Gastrocnemius medialis (tissue), 4 donors: ENCODE results near the gene ABCG4. TPM values are rescaled to one million over a fixed set of nuclear protein-coding genes. Genes with fewer than 3 reads are reported as not detected.
"Not testable (repeated sequence)": the region's sequence is repeated elsewhere in the genome, so short reads cannot be mapped to it uniquely, and the experiment has no call there.

Experiments
- ATAC-seq, 2 donors: fragments of 150-250 bp; one replicate each; pipeline ENCODE4 v1.9.1; 2016
- DNase-seq, 2 donors: peaks; one replicate each; pipeline ENCODE4 v3.0.0-alpha.2; 2019
- H3K27ac ChIP-seq, 4 donors: fragments of 200-600 bp; sonication (generic); 1 replicate in 1 of 4; 2 replicates in 3 of 4; pipeline ENCODE4 v1.5.1; 2016 to 2018; ENCODE audit warnings: mild to moderate bottlenecking in 2 of 4, moderate library complexity in 1 of 4
- H3K27me3 ChIP-seq, 3 donors: fragments of 200-600 bp; sonication (generic) in 2 of 3; 1 replicate in 1 of 3; 2 replicates in 2 of 3; pipeline versions ENCODE4 v1.5.1 to v1.6.0; 2016 to 2019; ENCODE audit warnings: mild to moderate bottlenecking in 1 of 3, moderate library complexity in 1 of 3
- H3K36me3 ChIP-seq, 2 donors: fragments of 200-600 bp; sonication (generic) in 1 of 2; one replicate each; pipeline ENCODE4 v1.5.1; 2017 to 2018
- H3K4me1 ChIP-seq, 2 donors: fragments of 200-600 bp; sonication (generic) in 1 of 2; one replicate each; pipeline ENCODE4 v1.5.1; 2016 to 2017; ENCODE audit warnings: mild to moderate bottlenecking in 2 of 2
- H3K4me3 ChIP-seq, 4 donors: fragments of 200-600 bp; sonication (generic) in 3 of 4; 1 replicate in 1 of 4; 2 replicates in 3 of 4; pipeline ENCODE4 v1.5.1; 2016 to 2019; ENCODE audit warnings: mild to moderate bottlenecking in 2 of 4
- H3K9me3 ChIP-seq, 3 donors: fragments of 200-600 bp; sonication (generic) in 2 of 3; 1 replicate in 1 of 3; 2 replicates in 2 of 3; pipeline ENCODE4 v1.5.1; 2016 to 2019
- CTCF ChIP-seq, 5 experiments: fragments of 450-650 bp in 3 of 5; fragments of 200-600 bp in 2 of 5; sonication (generic) in 2 of 5; IDR thresholded peaks in 4 of 5; conservative IDR thresholded peaks in 1 of 5; 1 replicate in 4 of 5; 2 replicates in 1 of 5; pipeline ENCODE4 v1.5.1; 2016 to 2019; ENCODE audit warnings: antibody characterized with exemption in 5 of 5, mild to moderate bottlenecking in 3 of 5, moderate library complexity in 3 of 5
- POLR2A ChIP-seq, 2 donors: fragments of 450-650 bp; IDR thresholded peaks; one replicate each; pipeline ENCODE4 v1.6.1; 2017; ENCODE audit warnings: antibody characterized with exemption in 2 of 2, mild to moderate bottlenecking in 2 of 2, moderate library complexity in 2 of 2
- in situ Hi-C, 4 donors: fragments of 200-750 bp; cut with MboI; loops; one replicate each; pipeline versions ENCODE4 v1.15.0 to v1.8.0; 2017; ENCODE audit warnings: low sequenced_read_pairs in 4 of 4
- intact Hi-C: fragments of 100-400 bp; cut with DNase I; formaldehyde crosslinking; loops from one replicate; pipeline ENCODE4 v1.15.1; 2023; ENCODE audit warnings: low total_unique reads
- total RNA-seq, 4 donors: library from RNA; depleted of rRNA; stranded (reverse); fragments of >200 nt; gene quantifications; one replicate each; pipeline versions ENCODE4 v1.1.0 to v1.2.3, GENCODE V29; 2016

The ABCG4 gene
- total RNA-seq, 4 donors from 2014 or later = not detected

GRCh38 chr11:119166368-119167076 lies 17.7 kb downstream of the ABCG4 start:
- no peaks in the 10 kb centered on the region for H3K36me3 ChIP-seq
- H3K27ac ChIP-seq = no peak overlapping the region
- H3K4me1 ChIP-seq = peaks cover 8 to 10% of the 10 kb centered on the region in 2 donors
- H3K27me3 ChIP-seq = no peaks in the 10 kb centered on the region
- H3K4me3 ChIP-seq = no peak overlapping the region
- no peaks in the 10 kb centered on the region for H3K9me3 ChIP-seq
- intact Hi-C loops = loop anchor here (5.0 kb wide), 1 partner anchor 141 kb away; no protein-coding TSS in a partner anchor
- ATAC-seq (no peak), DNase-seq (no peak)
- in situ Hi-C loops = no loop called here
- TF ChIP-seq POLR2A (IDR thresholded peaks at IDR 0.05) (no peak), CTCF (IDR thresholded peaks at IDR 0.05 in 4 of 5, conservative IDR thresholded peaks at IDR 0.05 in 1 of 5) (no peak)

GRCh38 chr11:119167077-119167458 lies 18.2 kb downstream of the ABCG4 start:
- DNase-seq, H3K27me3 ChIP-seq, H3K4me3 ChIP-seq, in situ Hi-C loops, H3K27ac ChIP-seq, H3K36me3 ChIP-seq, ATAC-seq, H3K4me1 ChIP-seq, H3K9me3 ChIP-seq: not testable (repeated sequence)
- intact Hi-C loops = loop anchor here (5.0 kb wide), 1 partner anchor 140 kb away; no protein-coding TSS in a partner anchor

- ATAC-seq (no peak), DNase-seq (no peak)
- H3K4me1 ChIP-seq = peaks cover 8 to 10% of the 10 kb centered on the region in 2 donors
- TF ChIP-seq CTCF (IDR thresholded peaks at IDR 0.05 in 4 of 5, conservative IDR thresholded peaks at IDR 0.05 in 1 of 5) (no peak), POLR2A (IDR thresholded peaks at IDR 0.05) (no peak)
- no peak overlapping the region for H3K27ac ChIP-seq
- in situ Hi-C loops (no loop called here), intact Hi-C loops (loop anchor here (1.0 to 5.0 kb wide), 3 partner anchors 29 to 139 kb away; partner anchors contain the start of gene HINFP)
- H3K4me3 ChIP-seq = no peak overlapping the region
- no peaks in the 10 kb centered on the region for H3K27me3 ChIP-seq
- H3K9me3 ChIP-seq = no peaks in the 10 kb centered on the region
- H3K36me3 ChIP-seq = peaks cover 0 to 3% of the 10 kb centered on the region in 2 donors
These were observed 19.1 kb downstream of the ABCG4 start for GRCh38 chr11:119167933-119168332.

- intact Hi-C loops (loop anchor here (1.0 to 5.0 kb wide), 5 partner anchors 29 to 298 kb away; partner anchors contain the start of gene HINFP), in situ Hi-C loops (no loop called here)
- Histone ChIP-seq H3K36me3 (peaks cover 0 to 9% of the 10 kb centered on the region in 2 donors), H3K4me1 (peaks cover 8 to 10% of the 10 kb centered on the region in 2 donors), H3K9me3 (no peaks in the 10 kb centered on the region), H3K27ac (peak within 1 kb of the TSS; percentile 82 to 95 (median 92)), H3K27me3 (no peaks in the 10 kb centered on the region), H3K4me3 (peak within 1 kb of the TSS; percentile 71 to 91 (median 80))
- ATAC-seq = peak; percentile 92 to 95
- TF ChIP-seq POLR2A (IDR thresholded peaks at IDR 0.05) (peak; percentile 30 to 62), CTCF (IDR thresholded peaks at IDR 0.05 in 4 of 5, conservative IDR thresholded peaks at IDR 0.05 in 1 of 5) (peak; percentile 74 to 92 (median 90))
- peak; percentile 70 to 82 for DNase-seq
These were observed 19.8 kb downstream of the ABCG4 start, which contains the start of gene NLRX1 for GRCh38 chr11:119168471-119169281. Gene NLRX1, plus strand, starts transcription at chr11:119168725. Its CDS starts 2,679 bp downstream, at chr11:119171404.
